ENCODE data around the gene KCTD2.

- no peak for TF ChIP-seq CTCF (IDR thresholded peaks at IDR 0.05; ENCODE audit: insufficient read depth, low read length, poor library complexity, severe bottlenecking)
- no peak for TF ChIP-seq EZH2phosphoT487 (conservative IDR thresholded peaks at IDR 0.05; ENCODE audit: low read length)
Observed at GRCh38 chr17:75041656-75042280, 5.3 kb upstream of the KCTD2 start.
